IPS-20b (cell line): ENCODE results near the gene MDFI.

Experiments
- H3K27ac ChIP-seq: one replicate; pipeline ENCODE4 v1.5.1; 2013; ENCODE audit warnings: low read length
- H3K27me3 ChIP-seq: 2 replicates; pipeline ENCODE4 v1.6.1; 2013; ENCODE audit warnings: mild to moderate bottlenecking, low read length, inconsistent platforms; ENCODE audit not compliant: insufficient read depth
- H3K36me3 ChIP-seq: 2 replicates; pipeline ENCODE4 v1.6.1; 2013; ENCODE audit warnings: low read depth, mild to moderate bottlenecking, inconsistent platforms, low read length, moderate library complexity; ENCODE audit not compliant: insufficient read depth
- H3K4me1 ChIP-seq: 2 replicates; pipeline ENCODE4 v1.6.1; 2013; ENCODE audit warnings: mild to moderate bottlenecking, control low read depth, inconsistent platforms, low read length, moderate library complexity; ENCODE audit not compliant: insufficient read depth
- H3K4me3 ChIP-seq: 2 replicates; pipeline ENCODE4 v1.5.1; 2013; ENCODE audit warnings: mild to moderate bottlenecking, low read length, inconsistent platforms
- H3K9ac ChIP-seq: 2 replicates; pipeline ENCODE4 v1.6.1; 2013; ENCODE audit warnings: low read depth, mild to moderate bottlenecking, inconsistent platforms, low read length, moderate library complexity
- H3K9me3 ChIP-seq: 2 replicates; pipeline ENCODE4 v1.6.1; 2013; ENCODE audit warnings: mild to moderate bottlenecking, low read depth, low read length, inconsistent platforms; ENCODE audit not compliant: insufficient read depth

Gene MDFI

GRCh38 chr6:41645007-41645618, 6.8 kb downstream of the MDFI start:
- Histone ChIP-seq H3K4me1 (peaks cover 30% of the 10 kb centered on the region), H3K9ac (no peak overlapping the region), H3K36me3 (peaks cover 24% of the 10 kb centered on the region)

GRCh38 chr6:41646026-41646795, 7.9 kb downstream of the MDFI start:
- H3K27me3 ChIP-seq, result peaks cover 28% of the 10 kb centered on the region

More at GRCh38 chr6:41645007-41645618, 6.8 kb downstream of the MDFI start:
- Histone ChIP-seq H3K27me3 (peaks cover 39% of the 10 kb centered on the region), H3K27ac (no peak overlapping the region), H3K4me3 (peak overlapping the region; percentile 7; the same call in 1 of the 2 replicates), H3K9me3 (no peaks in the 10 kb centered on the region)

GRCh38 chr6:41647061-41647511, 8.8 kb downstream of the MDFI start:
- H3K36me3 ChIP-seq, result peaks cover 30% of the 10 kb centered on the region
- peaks cover 20% of the 10 kb centered on the region for H3K27me3 ChIP-seq
- no peak overlapping the region for H3K9ac ChIP-seq
- H3K9me3 ChIP-seq, result no peaks in the 10 kb centered on the region
- peaks cover 22% of the 10 kb centered on the region for H3K4me1 ChIP-seq
- no peak overlapping the region for H3K27ac ChIP-seq
- no peak overlapping the region for H3K4me3 ChIP-seq

More at GRCh38 chr6:41646026-41646795, 7.9 kb downstream of the MDFI start:
- Histone ChIP-seq H3K36me3 (peaks cover 28% of the 10 kb centered on the region), H3K4me3 (no peak overlapping the region), H3K4me1 (peaks cover 22% of the 10 kb centered on the region), H3K9me3 (no peaks in the 10 kb centered on the region), H3K27ac (no peak overlapping the region), H3K9ac (no peak overlapping the region)

GRCh38 chr6:41648070-41648585, 9.9 kb downstream of the MDFI start:
- Histone ChIP-seq H3K27me3 (peaks cover 10% of the 10 kb centered on the region; the same call in 1 of the 2 replicates), H3K4me3 (no peak overlapping the region), H3K4me1 (peaks cover 22% of the 10 kb centered on the region), H3K36me3 (peaks cover 30% of the 10 kb centered on the region), H3K9me3 (no peaks in the 10 kb centered on the region), H3K9ac (no peak overlapping the region), H3K27ac (no peak overlapping the region)

- Histone ChIP-seq H3K4me1 (peaks cover 19% of the 10 kb centered on the region), H3K4me3 (no peak overlapping the region), H3K36me3 (peaks cover 30% of the 10 kb centered on the region), H3K9me3 (no peaks in the 10 kb centered on the region), H3K27me3 (peaks cover 10% of the 10 kb centered on the region; the same call in 1 of the 2 replicates), H3K9ac (no peak overlapping the region), H3K27ac (no peak overlapping the region)
Observed at GRCh38 chr6:41648921-41649320, 10.7 kb downstream of the MDFI start.

- Histone ChIP-seq H3K9ac (no peak overlapping the region), H3K36me3 (peaks cover 30% of the 10 kb centered on the region), H3K9me3 (no peaks in the 10 kb centered on the region), H3K27me3 (peaks cover 10% of the 10 kb centered on the region; the same call in 1 of the 2 replicates), H3K27ac (no peak overlapping the region), H3K4me1 (peaks cover 13% of the 10 kb centered on the region; the same call in 1 of the 2 replicates), H3K4me3 (no peak overlapping the region)
Observed at GRCh38 chr6:41649596-41649995, 11.3 kb downstream of the MDFI start.

- no peak overlapping the region for H3K27ac ChIP-seq
- peaks cover 7% of the 10 kb centered on the region; the same call in 1 of the 2 replicates for H3K4me1 ChIP-seq
- H3K36me3 ChIP-seq, result peaks cover 30% of the 10 kb centered on the region
- no peak overlapping the region for H3K4me3 ChIP-seq
- H3K9me3 ChIP-seq, result no peaks in the 10 kb centered on the region
- peaks cover 6% of the 10 kb centered on the region; the same call in 1 of the 2 replicates for H3K27me3 ChIP-seq
- no peak overlapping the region for H3K9ac ChIP-seq
Observed at GRCh38 chr6:41650120-41650519, 11.9 kb downstream of the MDFI start.

- H3K9me3 ChIP-seq, result no peaks in the 10 kb centered on the region
Observed at GRCh38 chr6:41651246-41651961, 13.1 kb downstream of the MDFI start.

GRCh38 chr6:41651962-41652657, 13.8 kb downstream of the MDFI start:
- H3K27me3 ChIP-seq, result no peaks in the 10 kb centered on the region
- no peak overlapping the region for H3K9ac ChIP-seq
- no peak overlapping the region for H3K4me3 ChIP-seq
- peaks cover 19% of the 10 kb centered on the region for H3K36me3 ChIP-seq
- no peaks in the 10 kb centered on the region for H3K9me3 ChIP-seq
- no peaks in the 10 kb centered on the region for H3K4me1 ChIP-seq
- H3K27ac ChIP-seq, result no peak overlapping the region

More at GRCh38 chr6:41651246-41651961, 13.1 kb downstream of the MDFI start:
- no peaks in the 10 kb centered on the region for H3K4me1 ChIP-seq
- peaks cover 26% of the 10 kb centered on the region for H3K36me3 ChIP-seq
- H3K27ac ChIP-seq, result no peak overlapping the region
- H3K4me3 ChIP-seq, result no peak overlapping the region
- no peak overlapping the region for H3K9ac ChIP-seq
- no peaks in the 10 kb centered on the region for H3K27me3 ChIP-seq

GRCh38 chr6:41652866-41653652, 14.8 kb downstream of the MDFI start:
- Histone ChIP-seq H3K9me3 (no peaks in the 10 kb centered on the region), H3K36me3 (peaks cover 15% of the 10 kb centered on the region), H3K27me3 (no peaks in the 10 kb centered on the region), H3K4me3 (no peak overlapping the region), H3K27ac (no peak overlapping the region), H3K4me1 (no peaks in the 10 kb centered on the region), H3K9ac (no peak overlapping the region)
